ENCODE measurements around the gene RET.

The RET gene

GRCh38 chr10:43066481-43066880, 10.4 kb upstream of the RET start:
- H3K9me3 ChIP-seq (ENCODE audit: control insufficient read depth, insufficient read depth, low read depth, low read length), result no peaks in the 10 kb centered on the region
- H3K4me3 ChIP-seq (ENCODE audit: low read depth, low read length), result no peak overlapping the region
- no peaks in the 10 kb centered on the region for H3K4me1 ChIP-seq (ENCODE audit: control insufficient read depth, insufficient read depth, low read length)
- H3K36me3 ChIP-seq (ENCODE audit: control insufficient read depth in 2 of 2, insufficient read depth in 1 of 2, low read length in 2 of 2), result no peaks in the 10 kb centered on the region
- no peak overlapping the region for H3K27ac ChIP-seq (ENCODE audit: extremely low read depth, low read depth, low read length)
- POLR2A ChIA-PET, result no interaction called here
- TF ChIP-seq CTCF (tag by site-specific recombination; IDR thresholded peaks at IDR 0.05), result no peak
- TF ChIP-seq ZNF596 (tag by site-specific recombination; IDR thresholded peaks at IDR 0.05), result no peak
- no peak for TF ChIP-seq ZNF350 (tag by site-specific recombination; IDR thresholded peaks at IDR 0.05)
- TF ChIP-seq ZBTB8A (tag by site-specific recombination; IDR thresholded peaks at IDR 0.05), result no peak
- TF ChIP-seq TSHZ1 (tag by site-specific recombination; IDR thresholded peaks at IDR 0.05; ENCODE audit: borderline replicate concordance), result no peak
- CTCF ChIA-PET, result no interaction called here

GRCh38 chr10:43067391-43068135, 9.3 kb upstream of the RET start:
- CTCF ChIA-PET, result no interaction called here
- POLR2A ChIA-PET, result no interaction called here
- TF ChIP-seq ZNF155 (tag by site-specific recombination; IDR thresholded peaks at IDR 0.05) (no peak), ZIC2 (tag by site-specific recombination; IDR thresholded peaks at IDR 0.05) (peak; percentile 41), ZNF600 (tag by site-specific recombination; IDR thresholded peaks at IDR 0.05) (no peak)

DNA sequence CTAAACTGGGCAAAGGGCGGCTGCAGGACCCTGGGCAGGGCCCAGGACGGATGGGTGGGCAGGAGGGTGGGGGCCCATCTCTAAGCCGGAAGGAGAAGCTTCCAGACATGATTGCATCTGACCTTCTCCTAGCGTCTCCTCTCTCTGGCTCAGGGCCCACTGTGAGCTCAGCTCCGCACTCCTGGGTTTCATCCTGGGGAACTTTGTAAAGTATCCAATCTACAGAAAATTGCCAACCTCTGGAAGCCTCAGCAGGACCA, 8.8 kb upstream of the RET start:
- CTCF ChIA-PET, result no interaction called here
- Histone ChIP-seq H3K4me1 (ENCODE audit: control insufficient read depth, insufficient read depth, low read length) (no peaks in the 10 kb centered on the region), H3K36me3 (ENCODE audit: control insufficient read depth in 2 of 2, insufficient read depth in 1 of 2, low read length in 2 of 2) (no peaks in the 10 kb centered on the region), H3K4me3 (ENCODE audit: low read depth, low read length) (no peak overlapping the region), H3K9me3 (ENCODE audit: control insufficient read depth, insufficient read depth, low read depth, low read length) (no peaks in the 10 kb centered on the region), H3K27ac (ENCODE audit: extremely low read depth, low read depth, low read length) (no peak overlapping the region)
- POLR2A ChIA-PET, result no interaction called here
- TF ChIP-seq SP7 (tag by site-specific recombination; IDR thresholded peaks at IDR 0.05) (no peak), TCF7L2 (IDR thresholded peaks at IDR 0.05; ENCODE audit: borderline replicate concordance, low read depth, low read length) (no peak)

More at GRCh38 chr10:43067391-43068135, 9.3 kb upstream of the RET start:
- H3K36me3 ChIP-seq (ENCODE audit: control insufficient read depth in 2 of 2, insufficient read depth in 1 of 2, low read length in 2 of 2), result no peaks in the 10 kb centered on the region
- no peak overlapping the region for H3K27ac ChIP-seq (ENCODE audit: extremely low read depth, low read depth, low read length)
- no peaks in the 10 kb centered on the region for H3K9me3 ChIP-seq (ENCODE audit: control insufficient read depth, insufficient read depth, low read depth, low read length)
- no peaks in the 10 kb centered on the region for H3K4me1 ChIP-seq (ENCODE audit: control insufficient read depth, insufficient read depth, low read length)
- no peak overlapping the region for H3K4me3 ChIP-seq (ENCODE audit: low read depth, low read length)

DNA sequence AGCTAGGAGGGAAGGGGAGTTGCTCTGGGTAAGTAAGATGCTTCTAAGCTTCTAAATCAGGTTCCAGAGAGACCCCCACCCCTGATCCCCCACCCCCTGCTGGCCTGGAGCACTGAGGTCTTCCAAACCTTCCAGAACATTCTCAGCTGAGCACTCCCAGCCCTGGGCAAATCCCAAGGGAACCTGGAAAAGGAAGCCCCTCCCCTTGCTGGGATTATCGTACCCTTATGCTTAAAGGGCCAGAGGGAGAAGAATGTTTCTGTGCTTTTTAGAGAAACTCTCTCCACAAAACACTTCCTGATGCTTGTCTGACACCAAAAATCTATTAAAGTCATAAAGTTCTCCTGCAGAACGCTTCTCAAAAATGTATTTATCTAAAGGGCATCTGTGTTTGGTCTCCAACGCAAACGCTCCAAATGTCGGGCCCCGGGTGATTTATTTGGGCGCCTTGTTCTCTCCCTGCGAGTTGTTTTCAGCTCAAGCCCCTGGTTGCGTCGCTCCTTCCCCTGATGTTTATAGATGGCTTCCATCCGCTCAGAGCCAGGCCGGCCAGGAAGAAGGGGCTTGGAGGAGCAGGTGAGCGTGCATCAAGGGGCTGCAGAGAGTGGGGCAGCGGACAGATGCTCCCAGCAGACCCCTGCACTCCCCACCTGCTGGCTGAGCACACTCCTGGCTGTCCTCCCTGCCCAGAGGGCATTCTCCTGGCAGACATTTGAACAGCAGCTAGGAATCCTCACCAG, 8.2 kb upstream of the RET start:
- no peaks in the 10 kb centered on the region for H3K36me3 ChIP-seq (ENCODE audit: control insufficient read depth in 2 of 2, insufficient read depth in 1 of 2, low read length in 2 of 2)
- no peaks in the 10 kb centered on the region for H3K9me3 ChIP-seq (ENCODE audit: control insufficient read depth, insufficient read depth, low read depth, low read length)
- no peak overlapping the region for H3K27ac ChIP-seq (ENCODE audit: extremely low read depth, low read depth, low read length)
- ChIA-PET POLR2A (no interaction called here), CTCF (no interaction called here)
- no peaks in the 10 kb centered on the region for H3K4me1 ChIP-seq (ENCODE audit: control insufficient read depth, insufficient read depth, low read length)
- H3K4me3 ChIP-seq (ENCODE audit: low read depth, low read length), result no peak overlapping the region
- TF ChIP-seq ZNF24 (tag by site-specific recombination; IDR thresholded peaks at IDR 0.05) (no peak), SCRT1 (tag by site-specific recombination; IDR thresholded peaks at IDR 0.05; ENCODE audit: borderline replicate concordance) (no peak), ZXDB (tag by site-specific recombination; IDR thresholded peaks at IDR 0.05) (no peak), TCF7L2 (IDR thresholded peaks at IDR 0.05; ENCODE audit: borderline replicate concordance, low read depth, low read length) (no peak), PRDM1 (tag by site-specific recombination; IDR thresholded peaks at IDR 0.05) (no peak), ZNF184 (tag by site-specific recombination; IDR thresholded peaks at IDR 0.05) (no peak), ZNF544 (tag by site-specific recombination; IDR thresholded peaks at IDR 0.05) (no peak), ZNF112 (tag by site-specific recombination; IDR thresholded peaks at IDR 0.05) (no peak), OVOL3 (tag by site-specific recombination; IDR thresholded peaks at IDR 0.05) (no peak), ZNF37A (tag by site-specific recombination; IDR thresholded peaks at IDR 0.05) (no peak), KLF16 (tag by site-specific recombination; IDR thresholded peaks at IDR 0.05) (no peak), ZNF560 (tag by site-specific recombination; IDR thresholded peaks at IDR 0.05; ENCODE audit: borderline replicate concordance) (no peak), ZNF48 (tag by site-specific recombination; IDR thresholded peaks at IDR 0.05) (no peak), ZNF354C (tag by site-specific recombination; IDR thresholded peaks at IDR 0.05; ENCODE audit: borderline replicate concordance, low read depth) (no peak)

Measured in HEK293 (cell line).